Gastrocnemius medialis (tissue), 4 donors: ENCODE data around the gene DENND2C. TPM values are rescaled to one million over a fixed set of nuclear protein-coding genes. Genes with fewer than 3 reads are reported as not detected.
"Not testable (repeated sequence)": the region's sequence is repeated elsewhere in the genome, so short reads cannot be mapped to it uniquely, and the experiment has no call there.

ENCODE experiments used
- ATAC-seq, 2 donors: fragments of 150-250 bp; one replicate each; pipeline ENCODE4 v1.9.1; 2016
- DNase-seq, 2 donors: peaks; one replicate each; pipeline ENCODE4 v3.0.0-alpha.2; 2019
- H3K27ac ChIP-seq, 4 donors: fragments of 200-600 bp; sonication (generic); 1 replicate in 1 of 4; 2 replicates in 3 of 4; pipeline ENCODE4 v1.5.1; 2016 to 2018; ENCODE audit warnings: mild to moderate bottlenecking in 2 of 4, moderate library complexity in 1 of 4
- H3K27me3 ChIP-seq, 3 donors: fragments of 200-600 bp; sonication (generic) in 2 of 3; 1 replicate in 1 of 3; 2 replicates in 2 of 3; pipeline versions ENCODE4 v1.5.1 to v1.6.0; 2016 to 2019; ENCODE audit warnings: mild to moderate bottlenecking in 1 of 3, moderate library complexity in 1 of 3
- H3K36me3 ChIP-seq, 2 donors: fragments of 200-600 bp; sonication (generic) in 1 of 2; one replicate each; pipeline ENCODE4 v1.5.1; 2017 to 2018
- H3K4me1 ChIP-seq, 2 donors: fragments of 200-600 bp; sonication (generic) in 1 of 2; one replicate each; pipeline ENCODE4 v1.5.1; 2016 to 2017; ENCODE audit warnings: mild to moderate bottlenecking in 2 of 2
- H3K4me3 ChIP-seq, 4 donors: fragments of 200-600 bp; sonication (generic) in 3 of 4; 1 replicate in 1 of 4; 2 replicates in 3 of 4; pipeline ENCODE4 v1.5.1; 2016 to 2019; ENCODE audit warnings: mild to moderate bottlenecking in 2 of 4
- H3K9me3 ChIP-seq, 3 donors: fragments of 200-600 bp; sonication (generic) in 2 of 3; 1 replicate in 1 of 3; 2 replicates in 2 of 3; pipeline ENCODE4 v1.5.1; 2016 to 2019
- POLR2A ChIP-seq, 2 donors: fragments of 450-650 bp; IDR thresholded peaks; one replicate each; pipeline ENCODE4 v1.6.1; 2017; ENCODE audit warnings: antibody characterized with exemption in 2 of 2, mild to moderate bottlenecking in 2 of 2, moderate library complexity in 2 of 2
- in situ Hi-C, 4 donors: fragments of 200-750 bp; cut with MboI; loops; one replicate each; pipeline versions ENCODE4 v1.15.0 to v1.8.0; 2017; ENCODE audit warnings: low sequenced_read_pairs in 4 of 4
- intact Hi-C: fragments of 100-400 bp; cut with DNase I; formaldehyde crosslinking; loops from one replicate; pipeline ENCODE4 v1.15.1; 2023; ENCODE audit warnings: low total_unique reads
- total RNA-seq, 4 donors: library from RNA; depleted of rRNA; stranded (reverse); fragments of >200 nt; gene quantifications; one replicate each; pipeline versions ENCODE4 v1.1.0 to v1.2.3, GENCODE V29; 2016
- TF ChIP-seq, protein P1 (sequence below), 5 experiments: fragments of 450-650 bp in 3 of 5; fragments of 200-600 bp in 2 of 5; sonication (generic) in 2 of 5; IDR thresholded peaks in 4 of 5; conservative IDR thresholded peaks in 1 of 5; 1 replicate in 4 of 5; 2 replicates in 1 of 5; pipeline ENCODE4 v1.5.1; 2016 to 2019; ENCODE audit warnings: antibody characterized with exemption in 5 of 5, mild to moderate bottlenecking in 3 of 5, moderate library complexity in 3 of 5

DENND2C gene
- total RNA-seq, 4 donors from 2014 or later: 4.7 to 20.7 (median 17.4) TPM

DNA sequence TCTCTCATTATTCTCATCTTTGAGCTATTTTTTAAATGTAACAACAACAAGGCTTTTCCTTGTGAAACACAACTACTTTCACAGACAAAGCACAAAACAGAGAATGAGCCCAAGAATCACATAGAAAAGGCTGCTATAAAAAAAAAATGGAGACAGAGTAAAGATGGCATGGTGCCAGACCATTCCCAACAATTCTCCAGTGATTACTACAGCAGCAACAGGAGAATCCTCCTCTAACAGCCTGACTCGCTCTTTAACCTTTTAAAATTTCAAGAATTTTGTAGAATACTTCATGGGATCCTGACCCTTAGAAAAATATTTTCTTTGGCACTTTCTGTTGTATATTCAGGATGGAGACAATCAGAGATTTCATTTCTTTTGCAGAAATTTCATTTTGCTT is 84.6 kb downstream of the DENND2C start:
- Histone ChIP-seq H3K36me3 (peaks cover 0 to 40% of the 10 kb centered on the region in 2 donors), H3K27me3 (no peaks in the 10 kb centered on the region), H3K27ac (peak overlapping the region in 3 of 4 donors; percentile 26 to 82 (median 34)), H3K4me3 (no peak overlapping the region), H3K9me3 (no peaks in the 10 kb centered on the region), H3K4me1 (peaks cover 33 to 39% of the 10 kb centered on the region in 2 donors)
- no peak for ATAC-seq
- intact Hi-C loops: loop anchor here (10.0 kb wide), 1 partner anchor 770 kb away; the partner anchor contains the start of gene RSBN1
- TF ChIP-seq POLR2A (IDR thresholded peaks at IDR 0.05): no peak
- TF ChIP-seq, protein P1, sequence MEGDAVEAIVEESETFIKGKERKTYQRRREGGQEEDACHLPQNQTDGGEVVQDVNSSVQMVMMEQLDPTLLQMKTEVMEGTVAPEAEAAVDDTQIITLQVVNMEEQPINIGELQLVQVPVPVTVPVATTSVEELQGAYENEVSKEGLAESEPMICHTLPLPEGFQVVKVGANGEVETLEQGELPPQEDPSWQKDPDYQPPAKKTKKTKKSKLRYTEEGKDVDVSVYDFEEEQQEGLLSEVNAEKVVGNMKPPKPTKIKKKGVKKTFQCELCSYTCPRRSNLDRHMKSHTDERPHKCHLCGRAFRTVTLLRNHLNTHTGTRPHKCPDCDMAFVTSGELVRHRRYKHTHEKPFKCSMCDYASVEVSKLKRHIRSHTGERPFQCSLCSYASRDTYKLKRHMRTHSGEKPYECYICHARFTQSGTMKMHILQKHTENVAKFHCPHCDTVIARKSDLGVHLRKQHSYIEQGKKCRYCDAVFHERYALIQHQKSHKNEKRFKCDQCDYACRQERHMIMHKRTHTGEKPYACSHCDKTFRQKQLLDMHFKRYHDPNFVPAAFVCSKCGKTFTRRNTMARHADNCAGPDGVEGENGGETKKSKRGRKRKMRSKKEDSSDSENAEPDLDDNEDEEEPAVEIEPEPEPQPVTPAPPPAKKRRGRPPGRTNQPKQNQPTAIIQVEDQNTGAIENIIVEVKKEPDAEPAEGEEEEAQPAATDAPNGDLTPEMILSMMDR (IDR thresholded peaks at IDR 0.05 in 4 of 5, conservative IDR thresholded peaks at IDR 0.05 in 1 of 5): no peak
- DNase-seq: no peak
- in situ Hi-C loops: loop anchor here (10.0 to 25.0 kb wide), 3 partner anchors 170 to 180 kb away; partner anchors contain the start of gene CSDE1 (in 3 of the 4)

DNA sequence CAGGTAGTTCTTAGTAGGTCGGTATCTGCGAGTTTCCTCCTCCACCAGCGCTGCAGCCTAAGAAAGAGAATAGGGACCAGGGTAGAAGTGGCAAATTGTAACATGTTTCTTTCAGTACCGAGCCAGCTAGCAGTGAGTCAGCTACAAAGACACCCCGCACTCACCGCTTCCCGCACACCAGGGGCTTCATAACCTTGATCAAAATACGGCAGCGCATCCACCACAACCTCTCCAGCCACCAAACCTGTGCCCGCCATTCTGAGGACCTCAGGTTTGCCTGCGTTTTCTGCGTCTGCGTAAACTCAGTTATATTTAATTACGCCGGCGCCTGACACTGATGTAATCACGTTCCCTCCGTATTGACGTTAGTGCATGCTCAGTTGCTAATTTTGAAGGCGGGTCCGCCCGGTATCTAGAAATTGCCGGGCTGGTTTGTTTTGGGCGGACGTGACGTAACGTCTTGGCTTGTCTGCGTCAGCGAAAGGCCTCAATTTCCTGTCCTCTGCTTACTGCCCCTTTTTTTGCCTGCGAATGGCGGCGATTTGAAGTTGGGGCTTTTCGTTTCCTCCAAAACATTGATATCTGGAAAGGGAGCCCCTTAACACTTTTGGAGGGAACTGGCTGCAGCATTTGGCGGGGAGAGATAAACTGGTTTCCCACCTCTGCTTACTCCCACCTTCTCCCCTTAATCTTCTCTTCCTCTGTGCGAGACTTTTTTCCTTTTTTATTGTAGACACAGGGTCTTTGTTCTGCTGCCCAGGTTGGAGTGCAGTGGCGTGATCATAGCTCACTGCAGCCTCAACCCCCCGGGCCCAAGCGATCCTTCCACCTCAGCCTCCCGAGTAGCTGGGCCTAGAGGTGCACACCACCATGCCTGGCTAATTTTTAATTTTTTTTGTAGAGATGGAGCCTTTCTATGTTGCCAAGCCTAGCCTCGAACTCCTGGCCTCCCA is 88.2 kb downstream of the DENND2C start, which contains the start of gene BCAS2:
Gene BCAS2 (minus strand): TSS at position 281 of the 953 bp plus-strand sequence. CDS start 24 bp downstream, at position 257.
- peak; percentile 99 for ATAC-seq
- intact Hi-C loops (loop anchor here (1.0 to 10.0 kb wide), 5 partner anchors 70 to 767 kb away; partner anchors contain the start of genes DENND2C, RSBN1 and TRIM33), in situ Hi-C loops (loop anchor here (5.0 to 25.0 kb wide), 4 partner anchors 74 to 183 kb away; partner anchors contain the start of gene CSDE1 (in 3 of the 4))
- Histone ChIP-seq H3K36me3 (peaks cover 0 to 53% of the 10 kb centered on the region in 2 donors), H3K9me3 (no peaks in the 10 kb centered on the region), H3K27ac (peak within 1 kb of the TSS; percentile 87 to 95 (median 92)), H3K4me1 (peaks cover 16 to 25% of the 10 kb centered on the region in 2 donors), H3K27me3 (no peaks in the 10 kb centered on the region), H3K4me3 (peak within 1 kb of the TSS; percentile 64 to 75 (median 70))
- TF ChIP-seq, protein P1 (IDR thresholded peaks at IDR 0.05 in 4 of 5, conservative IDR thresholded peaks at IDR 0.05 in 1 of 5): no peak
- peak; percentile 88 to 89 for TF ChIP-seq POLR2A (IDR thresholded peaks at IDR 0.05)
- DNase-seq: peak; percentile 95 to 97

DNA sequence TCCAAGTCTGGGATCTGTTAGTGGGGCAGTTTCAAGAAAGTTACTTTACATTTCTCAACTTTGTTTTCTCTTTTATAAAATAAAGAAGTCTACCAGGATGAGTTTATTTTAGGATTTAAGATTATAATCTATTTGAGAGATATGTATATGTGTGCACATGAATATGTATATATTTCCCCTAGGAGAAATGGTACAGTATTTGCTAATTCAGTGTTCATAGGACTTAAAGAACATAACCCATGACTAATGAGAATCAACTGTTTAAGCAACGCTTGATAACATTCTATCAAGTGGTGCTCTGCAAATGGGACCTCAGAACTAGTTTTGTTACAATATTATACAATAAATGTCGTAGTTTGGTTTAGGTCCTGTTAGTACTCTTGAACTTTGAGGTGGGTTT is 95.5 kb downstream of the DENND2C start:
- ATAC-seq: no peak
- TF ChIP-seq, protein P1 (IDR thresholded peaks at IDR 0.05 in 4 of 5, conservative IDR thresholded peaks at IDR 0.05 in 1 of 5): no peak
- no peak for TF ChIP-seq POLR2A (IDR thresholded peaks at IDR 0.05)
- Histone ChIP-seq H3K4me1 (peaks cover 0 to 1% of the 10 kb centered on the region in 2 donors), H3K27ac (no peak overlapping the region), H3K36me3 (peaks cover 0 to 96% of the 10 kb centered on the region in 2 donors), H3K27me3 (no peaks in the 10 kb centered on the region), H3K9me3 (no peaks in the 10 kb centered on the region), H3K4me3 (no peak overlapping the region)
- intact Hi-C loops (no loop called here), in situ Hi-C loops (no loop called here)
- no peak for DNase-seq

DNA sequence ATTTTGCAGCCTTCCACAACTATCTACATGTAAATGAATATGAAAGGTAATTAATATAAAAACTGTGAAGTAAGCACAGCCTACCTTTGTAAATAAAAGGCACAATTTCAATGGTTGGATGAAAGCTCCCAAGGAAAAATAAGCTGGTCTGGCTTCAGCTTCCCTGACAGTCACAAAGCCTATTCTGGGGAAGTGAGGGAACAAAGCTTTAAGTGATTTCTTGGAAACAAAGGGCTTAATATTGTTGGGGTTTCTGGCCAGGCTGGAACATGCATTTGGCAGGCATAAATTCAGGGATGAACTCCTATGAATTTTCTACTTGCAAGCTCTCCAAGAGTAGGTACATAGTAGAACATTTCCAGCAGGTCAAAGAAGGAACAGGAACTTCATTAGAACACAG is 105.7 kb downstream of the DENND2C start:
- Histone ChIP-seq H3K27ac (no peak overlapping the region), H3K36me3 (peaks cover 2 to 52% of the 10 kb centered on the region in 2 donors), H3K4me1 (no peaks in the 10 kb centered on the region), H3K27me3 (no peaks in the 10 kb centered on the region), H3K4me3 (no peak overlapping the region), H3K9me3 (no peaks in the 10 kb centered on the region)
- ATAC-seq (no peak), DNase-seq (no peak)
- intact Hi-C loops: no loop called here
- in situ Hi-C loops: no loop called here
- TF ChIP-seq, protein P1 (IDR thresholded peaks at IDR 0.05 in 4 of 5, conservative IDR thresholded peaks at IDR 0.05 in 1 of 5): no peak
- TF ChIP-seq POLR2A (IDR thresholded peaks at IDR 0.05): no peak

DNA sequence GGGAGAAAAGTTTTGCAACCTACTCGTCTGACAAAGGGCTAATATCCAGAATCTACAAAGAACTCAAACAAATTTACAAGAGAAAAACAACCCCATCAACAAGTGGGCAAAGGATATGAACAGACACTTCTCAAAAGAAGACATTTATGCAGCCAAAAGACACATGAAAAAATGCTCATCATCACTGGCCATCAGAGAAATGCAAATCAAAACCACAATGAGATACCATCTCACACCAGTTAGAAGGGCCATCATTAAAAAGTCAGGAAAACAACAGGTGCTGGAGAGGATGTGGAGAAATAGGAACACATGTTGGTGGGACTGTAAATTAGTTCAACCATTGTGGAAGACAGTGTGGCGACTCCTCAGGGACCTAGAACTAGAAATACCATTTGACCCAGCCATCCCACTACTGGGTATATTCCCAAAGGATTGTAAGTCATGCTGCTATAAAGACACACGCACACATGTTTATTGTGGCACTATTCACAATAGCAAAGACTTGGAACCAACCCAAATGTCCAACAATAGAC is 106.8 kb downstream of the DENND2C start:
- in situ Hi-C loops, H3K9me3 ChIP-seq, H3K4me1 ChIP-seq, H3K27me3 ChIP-seq, H3K27ac ChIP-seq, H3K4me3 ChIP-seq, intact Hi-C loops, DNase-seq, ATAC-seq: not testable (repeated sequence)
- peaks cover 2 to 43% of the 10 kb centered on the region in 2 donors for H3K36me3 ChIP-seq
